H9 (cell line): ENCODE data around the gene CACNA1G. TPM values are rescaled to one million over a fixed set of nuclear protein-coding genes. Genes with fewer than 3 reads are reported as not detected.
A peak's percentile ranks its signal among the peaks of the same experiment; 100 is the strongest.

Experiments used
- DNase-seq: peaks from one replicate; pipeline ENCODE4 v3.0.0-alpha.2; 2017
- H2AFZ ChIP-seq: one replicate; pipeline ENCODE4 v1.6.1; 2013; ENCODE audit warnings: mild to moderate bottlenecking, low read length, control low read depth, moderate library complexity
- H2AK5ac ChIP-seq: 2 replicates; pipeline ENCODE4 v1.6.1; 2013; ENCODE audit warnings: low read length, control low read depth, mixed read lengths; ENCODE audit not compliant: insufficient read length
- H2BK120ac ChIP-seq: one replicate; pipeline ENCODE4 v1.6.1; 2013; ENCODE audit warnings: low read depth, mild to moderate bottlenecking, low read length, control low read depth, inconsistent platforms; ENCODE audit not compliant: poor library complexity, severe bottlenecking
- H2BK12ac ChIP-seq: 2 replicates; pipeline ENCODE4 v1.6.1; 2013; ENCODE audit warnings: low read length, control low read depth, mixed read lengths, low read depth; ENCODE audit not compliant: insufficient read length
- H2BK15ac ChIP-seq: 2 replicates; pipeline ENCODE4 v1.6.1; 2013; ENCODE audit warnings: low read depth, low read length, control low read depth
- H2BK20ac ChIP-seq: one replicate; pipeline ENCODE4 v1.6.1; 2013; ENCODE audit warnings: low read depth, mild to moderate bottlenecking, low read length, control low read depth, inconsistent platforms; ENCODE audit not compliant: poor library complexity, severe bottlenecking
- H2BK5ac ChIP-seq: 2 replicates; pipeline ENCODE4 v1.6.1; 2013; ENCODE audit warnings: low read length, control low read depth, mixed read lengths; ENCODE audit not compliant: insufficient read length
- H3K14ac ChIP-seq: 2 replicates; pipeline ENCODE4 v1.6.1; 2013; ENCODE audit warnings: low read length, control low read depth; ENCODE audit not compliant: insufficient read depth
- H3K18ac ChIP-seq: 2 replicates; pipeline ENCODE4 v1.6.1; 2013; ENCODE audit warnings: low read depth, mild to moderate bottlenecking, mixed read lengths, low read length, control low read depth; ENCODE audit not compliant: insufficient read length
- H3K23ac ChIP-seq: 2 replicates; pipeline ENCODE4 v1.6.1; 2013; ENCODE audit warnings: low read length, control low read depth, mixed read lengths, low read depth; ENCODE audit not compliant: insufficient read length
- H3K23me2 ChIP-seq: 2 replicates; pipeline ENCODE4 v1.6.1; 2013; ENCODE audit warnings: low read depth, mild to moderate bottlenecking, mixed read lengths, low read length, control low read depth; ENCODE audit not compliant: insufficient read length, poor library complexity, severe bottlenecking
- H3K27ac ChIP-seq: 2 replicates; pipeline ENCODE4 v1.5.1; 2013; ENCODE audit warnings: low read length, control low read depth, mixed read lengths, low read depth; ENCODE audit not compliant: insufficient read length
- H3K27me3 ChIP-seq: 2 replicates; pipeline ENCODE4 v1.6.1; 2013; ENCODE audit warnings: low read length, control low read depth, inconsistent platforms; ENCODE audit not compliant: insufficient read depth
- H3K4ac ChIP-seq: 2 replicates; pipeline ENCODE4 v1.6.1; 2013; ENCODE audit warnings: low read depth, mild to moderate bottlenecking, control low read depth, inconsistent platforms, low read length, moderate library complexity
- H3K4me1 ChIP-seq: 2 replicates; pipeline ENCODE4 v1.6.1; 2013; ENCODE audit warnings: low read length, control low read depth, inconsistent platforms; ENCODE audit not compliant: insufficient read depth
- H3K4me2 ChIP-seq: 2 replicates; pipeline ENCODE4 v1.6.1; 2013; ENCODE audit warnings: low read length, control low read depth, mixed read lengths; ENCODE audit not compliant: insufficient read length, insufficient read depth
- H3K56ac ChIP-seq: 2 replicates; pipeline ENCODE4 v1.6.1; 2013; ENCODE audit warnings: low read depth, mild to moderate bottlenecking, mixed read lengths, low read length, control low read depth; ENCODE audit not compliant: insufficient read length
- H3K79me1 ChIP-seq: 2 replicates; pipeline ENCODE4 v1.6.1; 2013; ENCODE audit warnings: low read depth, mild to moderate bottlenecking, moderate library complexity, low read length, control low read depth, inconsistent platforms; ENCODE audit not compliant: insufficient read depth, poor library complexity, severe bottlenecking
- H3K79me2 ChIP-seq: 2 replicates; pipeline ENCODE4 v1.6.1; 2013; ENCODE audit warnings: low read length, control low read depth, inconsistent platforms; ENCODE audit not compliant: insufficient read depth
- H3K9ac ChIP-seq: 2 replicates; pipeline ENCODE4 v1.6.1; 2013; ENCODE audit warnings: low read length, control low read depth, mixed read lengths; ENCODE audit not compliant: insufficient read length; ENCODE audit errors: extremely low read depth
- H3K9me3 ChIP-seq: one replicate; pipeline ENCODE4 v1.6.1; 2013; ENCODE audit warnings: low read depth, low read length, inconsistent platforms; ENCODE audit not compliant: control insufficient read depth
- H3T11ph ChIP-seq: one replicate; pipeline ENCODE4 v1.6.1; 2013; ENCODE audit warnings: mild to moderate bottlenecking, low read length, control low read depth, inconsistent platforms
- H4K20me1 ChIP-seq: one replicate; pipeline ENCODE4 v1.6.1; 2013; ENCODE audit not compliant: control insufficient read depth, insufficient read length, insufficient read depth
- H4K5ac ChIP-seq: 2 replicates; pipeline ENCODE4 v1.6.1; 2013; ENCODE audit warnings: low read depth, mild to moderate bottlenecking, mixed read lengths, low read length, control low read depth; ENCODE audit not compliant: insufficient read length
- H4K8ac ChIP-seq: replicated peaks from 2 replicates; pipeline ENCODE4 v1.6.1; 2013; ENCODE audit warnings: low read length, control low read depth, mixed read lengths, low read depth; ENCODE audit not compliant: insufficient read length
- H4K91ac ChIP-seq: 2 replicates; pipeline ENCODE4 v1.6.1; 2013; ENCODE audit warnings: low read depth, mild to moderate bottlenecking, moderate library complexity, mixed read lengths, low read length, control low read depth; ENCODE audit not compliant: insufficient read length
- H3K27ac Mint-ChIP-seq, 3 experiments: 2 replicates in 2 of 3; 3 replicates in 1 of 3; pipeline ENCODE4 v1.8.0; 2020 to 2021; ENCODE audit warnings: mixed read lengths in 3 of 3, mild to moderate bottlenecking in 1 of 3, moderate library complexity in 1 of 3
- H3K27me3 Mint-ChIP-seq: 2 replicates; pipeline ENCODE4 v1.8.0; 2021; ENCODE audit warnings: low read depth, mild to moderate bottlenecking, moderate library complexity, mixed read lengths
- H3K36me3 Mint-ChIP-seq, 3 experiments: 2 replicates in 2 of 3; 3 replicates in 1 of 3; pipeline ENCODE4 v1.8.0; 2020 to 2021; ENCODE audit warnings: low read depth in 3 of 3, mixed read lengths in 3 of 3; ENCODE audit not compliant: insufficient read depth in 1 of 3
- H3K4me1 Mint-ChIP-seq, 2 experiments: 2 replicates each; pipeline ENCODE4 v1.8.0; 2020; ENCODE audit warnings: mixed read lengths in 2 of 2
- H3K4me3 Mint-ChIP-seq, 2 experiments: 2 replicates in 1 of 2; 3 replicates in 1 of 2; pipeline ENCODE4 v1.8.0; 2020 to 2021; ENCODE audit warnings: mild to moderate bottlenecking in 2 of 2, mixed read lengths in 2 of 2, moderate library complexity in 1 of 2
- H3K9me3 Mint-ChIP-seq, 2 experiments: 2 replicates in 1 of 2; 3 replicates in 1 of 2; pipeline ENCODE4 v1.8.0; 2020; ENCODE audit warnings: mild to moderate bottlenecking in 2 of 2, mixed read lengths in 2 of 2, moderate library complexity in 1 of 2
- WGBS: extraction: QIAGEN DNeasy Blood & Tissue Kit; methylation state at CpG from one replicate; pipeline ENCODE4 v1.1.7; 2013; ENCODE audit warnings: missing lambda C conversion rate, low lambda C conversion rate, mixed read lengths; ENCODE audit not compliant: insufficient read length; ENCODE audit errors: extremely low coverage; 5-methylcytosine and 5-hydroxymethylcytosine counted together
- total RNA-seq: library from RNA; stranded (reverse); gene quantifications from 2 replicates; pipeline ENCODE4 v1.2.1, GENCODE V29; 2021
- TF ChIP-seq, protein P1 (sequence below): fragments of 200-600 bp; sonication (generic); conservative IDR thresholded peaks from 3 replicates; pipeline ENCODE4 v1.8.0; 2021; ENCODE audit warnings: antibody characterized with exemption, mild to moderate bottlenecking

Gene CACNA1G
- total RNA-seq, 1 experiment from 2014 or later = 1.5 TPM

DNA sequence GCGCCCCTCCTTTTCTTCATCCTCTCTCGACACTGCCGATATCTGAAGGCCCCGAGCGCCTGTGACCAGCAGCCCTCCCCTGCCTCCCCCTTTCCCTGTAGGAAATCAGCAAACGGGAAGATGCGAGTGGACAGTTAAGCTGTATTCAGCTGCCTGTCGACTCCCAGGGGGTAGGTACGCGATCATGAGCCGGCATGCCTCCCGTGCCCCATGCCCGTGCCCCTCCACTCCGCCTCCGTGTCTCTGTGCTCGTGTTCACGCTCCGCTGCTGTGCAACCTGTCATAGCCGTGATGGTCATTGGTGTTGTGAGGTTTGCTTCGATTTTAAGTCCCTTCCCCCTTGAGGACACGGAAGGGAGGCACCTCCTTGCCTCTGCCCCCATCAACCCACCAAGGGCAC lies 34.4 kb downstream of the CACNA1G start:
- no peak overlapping the region for H3K4me3 Mint-ChIP-seq
- no peak overlapping the region for H3T11ph ChIP-seq
- H3K79me2 ChIP-seq = no peaks in the 10 kb centered on the region
- H2BK20ac ChIP-seq = no peak overlapping the region
- H3K27me3 ChIP-seq = no peaks in the 10 kb centered on the region
- peaks cover 2% of the 10 kb centered on the region; the same call in 1 of the 2 replicates for H3K27me3 Mint-ChIP-seq
- H3K4me1 ChIP-seq = no peaks in the 10 kb centered on the region
- no peak overlapping the region for H4K91ac ChIP-seq
- H3K27ac ChIP-seq = no peak overlapping the region
- no CpG with 5 or more reads among the region's 21 CpGs for WGBS
- peaks cover 7 to 15% of the 10 kb centered on the region in 2 experiments for H3K4me1 Mint-ChIP-seq
- H2BK12ac ChIP-seq = no peak overlapping the region
- no peak for DNase-seq
- H4K5ac ChIP-seq = no peak overlapping the region
- H2BK15ac ChIP-seq = no peak overlapping the region
- H3K56ac ChIP-seq = no peak overlapping the region
- H2BK120ac ChIP-seq = no peak overlapping the region
- no peak overlapping the region for H2AFZ ChIP-seq
- H2BK5ac ChIP-seq = no peak overlapping the region
- peaks cover 2% of the 10 kb centered on the region for H4K20me1 ChIP-seq
- H3K9ac ChIP-seq = no peak overlapping the region
- no peak overlapping the region for H4K8ac ChIP-seq
- H3K23ac ChIP-seq = no peak overlapping the region
- H3K4me2 ChIP-seq = no peak overlapping the region
- H3K4ac ChIP-seq = no peak overlapping the region
- peaks cover 0 to 2% (median 0%) of the 10 kb centered on the region in 3 experiments; a peak in 2 of 7 replicates for H3K36me3 Mint-ChIP-seq
- H3K23me2 ChIP-seq = no peaks in the 10 kb centered on the region
- H3K27ac Mint-ChIP-seq = peak overlapping the region in 1 of 3 experiments; percentile 90; a peak in 2 of 7 replicates
- no peaks in the 10 kb centered on the region for H3K79me1 ChIP-seq
- no peak overlapping the region for H3K14ac ChIP-seq
- no peaks in the 10 kb centered on the region for H3K9me3 Mint-ChIP-seq
- H3K9me3 ChIP-seq = no peaks in the 10 kb centered on the region
- no peak overlapping the region for H2AK5ac ChIP-seq
- no peak overlapping the region for H3K18ac ChIP-seq
- TF ChIP-seq, protein P1, sequence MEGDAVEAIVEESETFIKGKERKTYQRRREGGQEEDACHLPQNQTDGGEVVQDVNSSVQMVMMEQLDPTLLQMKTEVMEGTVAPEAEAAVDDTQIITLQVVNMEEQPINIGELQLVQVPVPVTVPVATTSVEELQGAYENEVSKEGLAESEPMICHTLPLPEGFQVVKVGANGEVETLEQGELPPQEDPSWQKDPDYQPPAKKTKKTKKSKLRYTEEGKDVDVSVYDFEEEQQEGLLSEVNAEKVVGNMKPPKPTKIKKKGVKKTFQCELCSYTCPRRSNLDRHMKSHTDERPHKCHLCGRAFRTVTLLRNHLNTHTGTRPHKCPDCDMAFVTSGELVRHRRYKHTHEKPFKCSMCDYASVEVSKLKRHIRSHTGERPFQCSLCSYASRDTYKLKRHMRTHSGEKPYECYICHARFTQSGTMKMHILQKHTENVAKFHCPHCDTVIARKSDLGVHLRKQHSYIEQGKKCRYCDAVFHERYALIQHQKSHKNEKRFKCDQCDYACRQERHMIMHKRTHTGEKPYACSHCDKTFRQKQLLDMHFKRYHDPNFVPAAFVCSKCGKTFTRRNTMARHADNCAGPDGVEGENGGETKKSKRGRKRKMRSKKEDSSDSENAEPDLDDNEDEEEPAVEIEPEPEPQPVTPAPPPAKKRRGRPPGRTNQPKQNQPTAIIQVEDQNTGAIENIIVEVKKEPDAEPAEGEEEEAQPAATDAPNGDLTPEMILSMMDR = no peak
